MM.1S (cell line): ENCODE measurements around the gene EPHA2.

ENCODE experiments used
- DNase-seq: peaks from one replicate; pipeline ENCODE4 v3.0.0-alpha.2; 2015
- H2AFZ ChIP-seq: fragments of 300-600 bp; sonication (generic); 2 replicates; pipeline ENCODE4 v1.6.0; 2016; ENCODE audit warnings: antibody characterized with exemption, low read length
- H3F3A ChIP-seq: fragments of 300-600 bp; sonication (generic); 2 replicates; pipeline ENCODE4 v1.6.1; 2016; ENCODE audit warnings: mild to moderate bottlenecking, antibody characterized with exemption, low read length, moderate library complexity, mixed read lengths; ENCODE audit not compliant: insufficient read depth
- H3K27ac ChIP-seq: fragments of 300-600 bp; sonication (generic); 2 replicates; pipeline ENCODE4 v1.5.1; 2016; ENCODE audit warnings: mild to moderate bottlenecking, low read length
- H3K27me3 ChIP-seq: fragments of 300-600 bp; sonication (generic); replicated peaks from 2 replicates; pipeline ENCODE4 v1.6.0; 2016; ENCODE audit warnings: low read length; ENCODE audit not compliant: insufficient read depth
- H3K36me3 ChIP-seq: fragments of 300-600 bp; sonication (generic); replicated peaks from 2 replicates; pipeline ENCODE4 v1.6.1; 2016; ENCODE audit warnings: mild to moderate bottlenecking, low read length, mixed read lengths; ENCODE audit not compliant: insufficient read depth
- H3K4me1 ChIP-seq: fragments of 300-600 bp; sonication (generic); 2 replicates; pipeline ENCODE4 v1.6.1; 2016; ENCODE audit warnings: low read length, mixed read lengths
- H3K4me2 ChIP-seq: fragments of 300-600 bp; sonication (generic); 2 replicates; pipeline ENCODE4 v1.6.0; 2016; ENCODE audit warnings: low read depth, low read length
- H3K4me3 ChIP-seq: fragments of 300-600 bp; sonication (generic); 2 replicates; pipeline ENCODE4 v1.5.1; 2016; ENCODE audit warnings: low read length, mixed read lengths
- H3K79me2 ChIP-seq: fragments of 300-600 bp; sonication (generic); 2 replicates; pipeline ENCODE4 v1.6.1; 2016; ENCODE audit warnings: mixed run types, low read length, mixed read lengths
- H3K9ac ChIP-seq: fragments of 300-600 bp; sonication (generic); 2 replicates; pipeline ENCODE4 v1.6.1; 2016; ENCODE audit warnings: low read length, mixed read lengths
- H3K9me2 ChIP-seq: fragments of 300-600 bp; sonication (generic); replicated peaks from 2 replicates; pipeline ENCODE4 v1.6.1; 2016; ENCODE audit warnings: mild to moderate bottlenecking, low read length, mixed read lengths; ENCODE audit not compliant: insufficient read depth
- H3K9me3 ChIP-seq: fragments of 300-600 bp; sonication (generic); replicated peaks from 2 replicates; pipeline ENCODE4 v1.6.1; 2016; ENCODE audit warnings: mild to moderate bottlenecking, low read length, mixed read lengths; ENCODE audit not compliant: insufficient read depth
- H4K20me1 ChIP-seq: fragments of 300-600 bp; sonication (generic); 2 replicates; pipeline ENCODE4 v1.6.1; 2016; ENCODE audit warnings: mild to moderate bottlenecking, low read length, moderate library complexity, mixed read lengths; ENCODE audit not compliant: insufficient read depth
- CTCF ChIP-seq: fragments of 300-600 bp; sonication (generic); IDR thresholded peaks from 2 replicates; pipeline ENCODE4 v1.5.1; 2016; ENCODE audit warnings: antibody characterized with exemption, low read length, mixed read lengths
- EZH2 ChIP-seq: fragments of 300-600 bp; sonication (generic); optimal IDR thresholded peaks from 2 replicates; pipeline ENCODE3; 2017; ENCODE audit warnings: low read depth, mild to moderate bottlenecking, antibody characterized with exemption, low read length, mixed read lengths
- EZH2phosphoT487 ChIP-seq: fragments of 300-600 bp; sonication (generic); IDR thresholded peaks from 2 replicates; pipeline ENCODE4 v1.6.1; 2018; ENCODE audit warnings: antibody characterized with exemption, low read length

EPHA2 gene

GRCh38 chr1:16150508-16150907 lies 5.4 kb downstream of the EPHA2 start:
- TF ChIP-seq EZH2phosphoT487 (no peak), EZH2 (no peak), CTCF (no peak)
- no peak overlapping the region for H3K27ac ChIP-seq
- H3K4me2 ChIP-seq, result no peak overlapping the region
- H3K4me3 ChIP-seq, result no peak overlapping the region
- no peaks in the 10 kb centered on the region for H3F3A ChIP-seq
- no peak for DNase-seq
- H2AFZ ChIP-seq, result no peak overlapping the region
- no peaks in the 10 kb centered on the region for H3K36me3 ChIP-seq
- H3K79me2 ChIP-seq, result no peaks in the 10 kb centered on the region
- H3K9me2 ChIP-seq, result no peaks in the 10 kb centered on the region
- H4K20me1 ChIP-seq, result no peaks in the 10 kb centered on the region
- no peaks in the 10 kb centered on the region for H3K9me3 ChIP-seq
- H3K4me1 ChIP-seq, result no peaks in the 10 kb centered on the region
- H3K27me3 ChIP-seq, result peaks cover 87% of the 10 kb centered on the region
- no peak overlapping the region for H3K9ac ChIP-seq

DNA sequence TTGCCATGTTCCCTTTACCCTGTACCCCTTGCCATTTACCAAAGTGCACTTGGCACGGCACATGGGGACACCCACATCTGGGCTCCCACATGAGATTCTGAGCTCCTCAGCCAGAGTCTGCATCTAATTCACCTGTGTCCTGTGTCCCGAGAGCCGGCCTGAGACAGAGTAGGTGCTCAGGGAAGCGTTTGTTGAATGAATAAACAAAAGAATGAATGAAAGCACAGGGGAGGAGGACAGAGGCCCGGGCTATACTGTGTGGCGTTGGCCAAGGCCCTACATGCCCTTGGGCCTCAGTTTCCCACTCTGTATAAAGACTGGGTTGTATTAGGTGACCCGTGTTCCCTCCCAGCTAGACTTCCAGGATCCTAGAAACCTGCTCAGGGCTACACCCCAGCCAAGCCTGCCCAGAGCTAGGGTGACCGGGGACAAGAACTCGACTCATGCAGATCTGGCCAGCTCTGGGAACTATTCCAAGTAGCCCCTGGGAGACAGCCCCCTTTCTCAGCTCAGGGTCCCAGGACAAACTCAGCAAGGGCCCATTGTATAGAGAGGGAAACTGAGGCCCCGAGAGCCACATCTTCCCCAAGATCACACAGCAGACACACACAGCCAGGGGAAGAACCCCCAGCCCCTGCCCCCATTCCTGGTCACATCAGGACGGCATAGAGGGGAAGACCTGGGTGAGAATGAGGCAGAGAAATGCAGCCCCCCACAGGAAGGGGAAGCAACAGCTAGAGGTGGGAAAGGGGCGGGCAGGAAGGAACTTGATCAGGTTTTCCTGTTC lies 6.0 kb downstream of the EPHA2 start:
- Histone ChIP-seq H3K4me1 (no peaks in the 10 kb centered on the region), H3K79me2 (no peaks in the 10 kb centered on the region)

GRCh38 chr1:16149146-16149545 lies 6.7 kb downstream of the EPHA2 start:
- Histone ChIP-seq H3K27me3 (peaks cover 87% of the 10 kb centered on the region), H3K4me3 (no peak overlapping the region), H3F3A (no peaks in the 10 kb centered on the region), H3K9ac (no peak overlapping the region), H3K4me1 (no peaks in the 10 kb centered on the region), H2AFZ (no peak overlapping the region), H3K9me2 (no peaks in the 10 kb centered on the region), H4K20me1 (no peaks in the 10 kb centered on the region), H3K36me3 (no peaks in the 10 kb centered on the region), H3K27ac (no peak overlapping the region), H3K9me3 (no peaks in the 10 kb centered on the region), H3K4me2 (no peak overlapping the region), H3K79me2 (no peaks in the 10 kb centered on the region)
- DNase-seq, result no peak
- TF ChIP-seq EZH2phosphoT487 (no peak), CTCF (no peak), EZH2 (no peak)

More for the DNA sequence above, 6.0 kb downstream of the EPHA2 start:
- H2AFZ ChIP-seq, result no peak overlapping the region
- no peaks in the 10 kb centered on the region for H3F3A ChIP-seq
- H3K9me3 ChIP-seq, result no peaks in the 10 kb centered on the region
- peaks cover 87% of the 10 kb centered on the region for H3K27me3 ChIP-seq
- H3K27ac ChIP-seq, result no peak overlapping the region
- H3K9me2 ChIP-seq, result no peaks in the 10 kb centered on the region
- H3K4me2 ChIP-seq, result no peak overlapping the region
- H3K36me3 ChIP-seq, result no peaks in the 10 kb centered on the region
- H4K20me1 ChIP-seq, result no peaks in the 10 kb centered on the region
- TF ChIP-seq EZH2 (no peak), EZH2phosphoT487 (no peak), CTCF (no peak)
- H3K9ac ChIP-seq, result no peak overlapping the region
- no peak for DNase-seq
- no peak overlapping the region for H3K4me3 ChIP-seq
